Measurements from ENCODE around the gene B3GNT9.
A peak's percentile ranks its signal among the peaks of the same experiment; 100 is the strongest.

The B3GNT9 gene

DNA sequence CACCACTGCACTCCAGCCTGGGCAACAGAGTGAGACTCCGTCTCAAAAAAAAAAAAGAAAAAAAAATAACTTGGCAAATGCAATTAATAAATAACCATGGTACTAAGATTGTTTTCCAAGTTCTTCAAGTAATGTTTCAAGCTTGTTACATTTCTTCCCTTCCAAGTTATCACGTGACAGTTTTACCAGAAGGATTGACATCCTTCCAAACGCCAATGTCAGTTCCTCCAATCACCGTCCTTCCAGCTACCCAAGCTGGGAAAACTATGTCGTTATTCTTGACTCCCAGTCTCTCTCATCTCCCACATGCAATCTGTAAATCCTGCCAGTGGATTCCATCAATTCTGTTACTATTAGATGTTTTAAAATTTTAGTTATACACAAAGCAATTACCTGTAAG, 44.9 kb downstream of the B3GNT9 start:
- Mint-ChIP-seq H3K27me3 (no peaks in the 10 kb centered on the region), H3K27ac (ENCODE audit: low read depth) (peak overlapping the region; percentile 16)
- no peak for ATAC-seq (replicated peaks; ENCODE audit: extremely low read depth, poor library complexity, severe bottlenecking)

GRCh38 chr16:67105246-67105645, 45.6 kb downstream of the B3GNT9 start:
- ATAC-seq (replicated peaks; ENCODE audit: extremely low read depth, poor library complexity, severe bottlenecking) (no peak), DNase-seq (ENCODE audit: low spot score in 2 of 2) (no peak)
- Mint-ChIP-seq H3K27ac (ENCODE audit: low read depth) (peak overlapping the region; percentile 16), H3K27me3 (no peaks in the 10 kb centered on the region), H3K4me3 (no peak overlapping the region), H3K9me3 (no peaks in the 10 kb centered on the region), H3K36me3 (ENCODE audit: insufficient read depth) (peaks cover 10% of the 10 kb centered on the region), H3K4me1 (peaks cover 12% of the 10 kb centered on the region)

More for the DNA sequence above, 44.9 kb downstream of the B3GNT9 start:
- H3K36me3 Mint-ChIP-seq (ENCODE audit: insufficient read depth), result peaks cover 12% of the 10 kb centered on the region
- no peak overlapping the region for H3K4me3 Mint-ChIP-seq
- peaks cover 18% of the 10 kb centered on the region for H3K4me1 Mint-ChIP-seq
- no peaks in the 10 kb centered on the region for H3K9me3 Mint-ChIP-seq
- no peak for DNase-seq (ENCODE audit: low spot score in 2 of 2)

GRCh38 chr16:67104845-67105244, 46.0 kb downstream of the B3GNT9 start:
- H3K4me1 Mint-ChIP-seq, result peaks cover 8% of the 10 kb centered on the region
- DNase-seq (ENCODE audit: low spot score in 2 of 2) (no peak), ATAC-seq (replicated peaks; ENCODE audit: extremely low read depth, poor library complexity, severe bottlenecking) (no peak)
- H3K27me3 Mint-ChIP-seq, result no peaks in the 10 kb centered on the region
- no peak overlapping the region for H3K4me3 Mint-ChIP-seq
- H3K36me3 Mint-ChIP-seq (ENCODE audit: insufficient read depth), result peaks cover 8% of the 10 kb centered on the region
- no peak overlapping the region for H3K27ac Mint-ChIP-seq (ENCODE audit: low read depth)
- no peaks in the 10 kb centered on the region for H3K9me3 Mint-ChIP-seq

DNA sequence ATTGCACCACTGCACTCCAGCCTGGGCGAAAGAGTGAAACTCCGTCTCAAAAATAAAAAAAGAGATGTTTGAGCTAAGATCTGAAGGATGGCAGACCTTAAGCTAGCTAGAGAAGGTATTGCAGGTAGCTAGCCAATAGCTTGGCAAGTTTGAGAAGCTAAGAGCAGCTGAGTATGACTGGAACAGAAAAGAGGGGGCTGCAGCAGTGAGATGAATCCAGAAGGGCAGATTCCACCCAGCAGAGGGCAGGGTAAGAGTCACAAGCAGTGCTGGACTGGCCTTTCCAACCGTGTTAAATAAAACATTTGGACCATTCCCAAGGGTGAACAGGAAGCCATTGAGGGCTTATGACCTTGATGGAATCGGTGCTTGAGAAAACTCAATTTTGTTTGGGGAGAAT, 46.7 kb downstream of the B3GNT9 start:
- Mint-ChIP-seq H3K4me3 (no peak overlapping the region), H3K36me3 (ENCODE audit: insufficient read depth) (peaks cover 2% of the 10 kb centered on the region), H3K4me1 (no peaks in the 10 kb centered on the region), H3K27me3 (no peaks in the 10 kb centered on the region), H3K9me3 (no peaks in the 10 kb centered on the region), H3K27ac (ENCODE audit: low read depth) (peak overlapping the region; percentile 76)
- no peak for ATAC-seq (replicated peaks; ENCODE audit: extremely low read depth, poor library complexity, severe bottlenecking)
- no peak for DNase-seq (ENCODE audit: low spot score in 2 of 2)

DNA sequence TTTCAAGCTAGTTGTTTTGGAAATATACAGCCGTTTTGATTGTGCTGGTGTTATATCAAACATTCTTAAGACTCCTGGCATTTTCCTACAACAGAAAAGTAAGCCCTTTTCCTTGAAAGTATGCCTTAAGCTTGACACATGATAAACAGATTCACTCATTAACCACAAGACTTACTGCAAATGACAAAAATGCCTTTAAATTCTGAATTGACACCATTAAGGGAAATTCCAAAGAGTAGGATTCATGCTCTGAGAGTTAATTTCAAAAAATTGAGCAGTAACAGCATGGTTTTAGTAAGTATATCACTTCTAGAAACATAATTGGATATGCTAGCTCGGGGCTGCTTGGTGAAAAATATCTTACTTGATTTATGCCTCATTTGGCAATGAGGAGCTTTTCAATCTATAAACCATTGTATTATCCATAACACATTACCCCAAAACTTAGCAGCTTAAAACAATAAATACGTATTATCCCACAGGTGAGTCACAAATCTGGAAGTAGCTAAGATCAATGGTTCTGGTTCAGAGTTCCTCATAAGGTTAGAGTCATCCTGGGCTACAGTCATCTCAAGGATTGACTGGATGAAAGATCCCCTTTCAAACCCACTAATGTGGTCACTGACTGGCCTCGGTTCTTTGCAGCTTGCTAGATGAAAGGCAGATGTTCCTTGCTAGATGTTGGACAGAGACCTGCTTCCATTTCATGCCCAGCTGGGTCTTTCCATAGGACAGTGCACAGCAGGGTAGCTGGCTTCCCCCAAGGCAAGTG, 49.3 kb downstream of the B3GNT9 start:
- Mint-ChIP-seq H3K36me3 (ENCODE audit: insufficient read depth) (peaks cover 4% of the 10 kb centered on the region), H3K27ac (ENCODE audit: low read depth) (no peak overlapping the region), H3K4me3 (no peak overlapping the region), H3K9me3 (no peaks in the 10 kb centered on the region), H3K27me3 (no peaks in the 10 kb centered on the region), H3K4me1 (no peaks in the 10 kb centered on the region)
- ATAC-seq (replicated peaks; ENCODE audit: extremely low read depth, poor library complexity, severe bottlenecking), result no peak
- no peak for DNase-seq (ENCODE audit: low spot score in 2 of 2)

DNA sequence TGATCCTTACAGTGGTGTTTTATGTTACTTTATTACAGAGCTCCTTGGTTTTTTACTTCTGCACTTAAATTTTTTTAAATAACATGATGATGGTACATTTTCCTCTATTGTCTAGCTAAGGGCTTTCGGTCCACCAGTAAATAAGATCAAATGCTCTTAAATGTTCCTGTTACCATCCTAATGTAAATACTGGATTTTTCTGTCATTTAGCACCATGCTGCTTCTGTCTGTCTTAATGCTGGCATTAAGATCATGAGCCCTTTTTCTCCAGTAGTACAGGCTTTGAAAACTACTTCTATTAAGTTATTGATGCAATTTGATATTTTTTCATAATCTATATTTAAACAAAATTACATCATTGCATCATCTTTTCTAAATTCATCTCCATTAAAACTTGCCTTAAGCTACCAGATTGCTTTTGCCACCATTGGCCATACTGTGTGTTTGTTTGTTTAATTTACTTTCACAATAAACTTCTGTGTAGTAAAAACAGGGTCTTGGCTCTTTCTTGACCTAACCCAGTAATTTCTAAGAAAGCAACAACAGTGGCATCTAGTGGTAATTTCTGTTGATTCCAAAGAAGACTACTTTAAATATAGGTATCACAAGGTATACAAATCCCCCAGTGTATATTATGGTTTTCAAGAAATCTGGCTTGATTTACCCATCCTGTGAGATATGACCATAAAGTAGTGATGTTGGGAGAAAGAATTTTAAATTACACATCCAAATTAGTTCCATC, 50.1 kb downstream of the B3GNT9 start:
- no peaks in the 10 kb centered on the region for H3K9me3 Mint-ChIP-seq
- no peak overlapping the region for H3K4me3 Mint-ChIP-seq
- ATAC-seq (replicated peaks; ENCODE audit: extremely low read depth, poor library complexity, severe bottlenecking) (no peak), DNase-seq (ENCODE audit: low spot score in 2 of 2) (no peak)
- H3K27me3 Mint-ChIP-seq, result no peaks in the 10 kb centered on the region
- H3K27ac Mint-ChIP-seq (ENCODE audit: low read depth), result no peak overlapping the region
- H3K4me1 Mint-ChIP-seq, result no peaks in the 10 kb centered on the region
- H3K36me3 Mint-ChIP-seq (ENCODE audit: insufficient read depth), result peaks cover 4% of the 10 kb centered on the region

DNA sequence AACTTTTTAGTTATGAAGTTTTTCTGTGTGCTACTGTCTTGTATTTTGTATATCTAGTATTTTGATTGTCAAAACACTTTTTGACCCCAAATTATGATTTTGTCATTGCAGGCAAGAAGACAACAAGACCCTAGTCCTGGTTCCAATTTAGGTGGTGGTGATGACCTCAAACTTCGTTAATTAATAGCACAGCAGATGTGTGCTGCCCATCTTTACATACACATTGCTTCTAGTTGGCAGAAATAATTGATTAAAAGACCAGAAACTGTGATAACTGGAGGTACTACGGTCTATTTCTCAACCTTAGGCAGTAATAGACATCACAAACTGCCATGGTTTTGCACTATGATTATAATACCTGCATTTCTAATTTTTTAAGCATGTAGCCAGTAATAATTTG, 52.2 kb downstream of the B3GNT9 start:
- peaks cover 10% of the 10 kb centered on the region for H3K36me3 Mint-ChIP-seq (ENCODE audit: insufficient read depth)
- H3K27me3 Mint-ChIP-seq, result no peaks in the 10 kb centered on the region
- ATAC-seq (replicated peaks; ENCODE audit: extremely low read depth, poor library complexity, severe bottlenecking), result no peak
- H3K4me3 Mint-ChIP-seq, result no peak overlapping the region
- H3K9me3 Mint-ChIP-seq, result no peaks in the 10 kb centered on the region
- no peak for DNase-seq (ENCODE audit: low spot score in 2 of 2)
- no peaks in the 10 kb centered on the region for H3K4me1 Mint-ChIP-seq
- H3K27ac Mint-ChIP-seq (ENCODE audit: low read depth), result no peak overlapping the region
